ENCODE measurements around the gene SUSD1.

SUSD1 gene

DNA sequence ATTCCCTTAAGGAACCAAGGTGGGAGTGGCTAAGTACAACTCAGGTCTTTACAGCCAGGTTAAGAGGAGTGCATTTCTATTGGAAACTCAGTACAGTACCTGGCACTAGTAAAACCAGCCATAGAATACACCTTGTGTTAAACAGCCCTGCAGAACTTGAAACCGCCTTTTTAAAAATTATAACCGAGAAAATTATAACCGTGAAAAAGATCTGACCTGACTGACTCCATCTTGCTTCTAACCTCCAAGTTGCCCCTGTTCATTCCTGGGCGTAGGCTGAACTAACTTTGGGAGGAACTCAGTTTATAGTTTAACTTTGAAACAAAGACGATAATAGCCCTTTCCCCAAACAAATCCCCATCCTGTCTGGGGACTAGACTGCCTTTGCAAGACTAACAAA lies 132.3 kb downstream of the SUSD1 start:
- DNase-seq (ENCODE audit: low read depth in 2 of 2) = no peak

DNA sequence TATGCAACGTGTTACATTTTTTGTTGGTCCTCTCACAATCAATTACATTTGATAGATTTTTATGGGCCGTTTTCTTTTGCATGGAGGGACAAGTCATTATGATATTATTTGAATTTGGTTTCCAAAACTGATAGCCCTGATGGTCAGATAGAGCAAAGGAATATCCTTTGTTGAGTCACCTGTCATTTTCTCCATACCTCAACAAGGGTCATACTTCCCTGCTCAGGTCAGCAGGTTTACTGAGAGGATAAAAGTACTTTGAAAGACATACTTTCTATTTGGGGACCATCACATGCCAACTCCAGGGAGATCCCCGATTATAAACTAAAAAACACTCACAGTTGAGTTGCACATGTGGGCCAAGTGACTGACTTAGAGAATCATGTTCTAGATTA lies 132.9 kb downstream of the SUSD1 start:
- no peak for DNase-seq (ENCODE audit: low read depth in 2 of 2)

GRCh38 chr9:112041536-112042243 lies 133.4 kb downstream of the SUSD1 start:
- DNase-seq (ENCODE audit: low read depth in 2 of 2) = no peak

- DNase-seq (ENCODE audit: low read depth in 2 of 2) = no peak
Measured at GRCh38 chr9:112041199-112041535, 133.9 kb downstream of the SUSD1 start.

GRCh38 chr9:112038017-112038408 lies 137.1 kb downstream of the SUSD1 start:
- DNase-seq (ENCODE audit: low read depth in 2 of 2) = no peak

- DNase-seq (ENCODE audit: low read depth in 2 of 2) = peak; percentile 7 to 42
Measured at GRCh38 chr9:112037281-112038016, 137.6 kb downstream of the SUSD1 start.

DNA sequence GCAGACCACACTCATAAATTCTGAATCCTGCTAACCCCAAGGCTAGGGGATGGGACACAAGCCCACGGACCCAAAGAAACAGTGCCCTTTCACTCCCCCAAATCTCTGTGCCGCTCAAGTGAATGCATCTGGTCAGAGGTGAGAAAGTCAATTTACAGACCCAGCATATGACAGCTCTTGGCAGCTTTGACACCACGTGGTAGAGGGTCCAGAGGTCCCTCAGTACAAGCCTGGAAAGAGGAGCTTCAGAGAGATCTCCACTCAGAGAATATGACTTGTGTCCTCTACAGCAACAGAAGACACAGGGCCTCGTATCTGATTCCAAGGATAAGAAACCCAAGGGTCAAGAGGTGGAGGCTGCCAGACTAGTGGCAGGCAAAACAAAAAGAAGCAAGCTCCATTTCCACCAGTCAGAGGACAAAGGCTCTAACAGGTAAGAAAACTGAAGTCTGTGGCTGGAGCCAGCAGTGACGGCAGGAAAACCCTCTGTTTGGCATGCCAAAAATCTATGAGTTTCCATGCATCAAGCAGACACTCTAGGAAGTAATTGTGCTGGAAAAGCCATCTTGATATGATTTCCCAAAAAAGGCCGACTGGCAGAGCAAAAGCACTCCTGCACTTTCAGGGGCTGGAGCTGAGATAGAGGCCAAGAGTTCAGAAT lies 139.8 kb downstream of the SUSD1 start:
- DNase-seq (ENCODE audit: low read depth in 2 of 2) = no peak

DNA sequence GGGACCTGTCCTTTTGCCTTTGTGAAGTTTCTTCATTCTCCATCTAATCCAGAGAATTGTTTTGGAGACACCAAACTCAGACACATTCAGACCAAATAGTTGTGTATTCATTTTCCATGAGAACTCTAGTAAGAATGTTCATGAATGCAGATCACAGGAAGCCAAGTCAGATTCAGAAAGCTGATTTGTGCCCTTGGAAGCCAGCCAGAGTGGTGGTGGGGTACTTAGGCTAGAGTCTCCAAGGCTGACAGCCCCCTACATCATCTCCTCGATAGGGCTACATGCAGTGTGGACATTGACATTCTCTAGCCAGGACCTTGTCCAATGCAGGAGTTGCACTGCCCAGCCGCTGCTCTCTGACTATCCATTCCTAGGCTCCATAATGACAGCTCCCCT lies 140.9 kb downstream of the SUSD1 start:
- DNase-seq (ENCODE audit: low read depth in 2 of 2) = no peak

DNA sequence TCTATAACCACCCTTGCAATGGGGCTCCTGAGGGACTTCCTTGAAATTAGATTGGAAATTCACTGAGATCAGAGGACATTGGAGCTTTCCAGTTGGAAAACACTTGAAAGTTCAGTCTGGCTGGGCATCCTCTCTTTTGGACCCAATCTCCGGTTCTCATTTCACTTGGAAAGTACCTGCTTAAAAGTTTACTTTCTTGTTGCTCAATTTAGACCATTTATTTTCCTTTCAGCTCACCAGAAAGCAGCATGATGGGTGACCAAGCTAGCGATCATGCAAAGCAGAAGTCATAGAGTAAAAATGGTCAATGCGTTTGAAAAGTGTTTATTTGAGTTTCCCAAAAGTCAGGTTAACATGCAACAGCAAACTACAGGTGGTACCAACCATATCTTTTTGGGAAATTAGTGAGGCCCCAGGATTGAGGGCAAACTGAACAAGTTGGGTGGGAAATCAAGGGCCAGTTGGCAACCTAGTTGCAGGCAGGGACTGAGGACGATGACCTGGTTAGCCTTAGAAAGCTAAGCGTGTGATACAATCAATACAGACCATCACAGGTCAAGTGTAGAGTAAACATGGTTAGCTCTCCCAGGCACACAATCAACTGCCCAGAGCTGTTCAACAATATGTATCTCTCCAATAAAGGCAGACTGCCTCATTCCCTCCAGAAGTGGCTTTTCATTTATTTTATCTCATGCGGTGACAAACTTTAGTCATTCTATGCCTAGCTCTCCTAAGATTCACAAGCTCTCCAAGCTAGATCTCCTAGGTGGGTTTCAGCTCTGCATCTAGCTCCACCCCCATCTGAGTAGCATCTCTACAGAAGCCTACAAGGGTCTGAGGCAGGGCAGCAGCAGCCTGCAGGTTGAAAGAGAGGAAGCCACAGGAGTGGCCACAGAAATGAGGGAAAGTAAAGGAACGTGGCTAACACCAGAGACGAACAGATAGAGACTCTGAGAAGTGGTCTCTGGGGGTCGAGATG lies 141.6 kb downstream of the SUSD1 start:
- no peak for DNase-seq (ENCODE audit: low read depth in 2 of 2)

- DNase-seq (ENCODE audit: low read depth in 2 of 2) = no peak
Measured at GRCh38 chr9:112032743-112033142, 142.4 kb downstream of the SUSD1 start.

DNA sequence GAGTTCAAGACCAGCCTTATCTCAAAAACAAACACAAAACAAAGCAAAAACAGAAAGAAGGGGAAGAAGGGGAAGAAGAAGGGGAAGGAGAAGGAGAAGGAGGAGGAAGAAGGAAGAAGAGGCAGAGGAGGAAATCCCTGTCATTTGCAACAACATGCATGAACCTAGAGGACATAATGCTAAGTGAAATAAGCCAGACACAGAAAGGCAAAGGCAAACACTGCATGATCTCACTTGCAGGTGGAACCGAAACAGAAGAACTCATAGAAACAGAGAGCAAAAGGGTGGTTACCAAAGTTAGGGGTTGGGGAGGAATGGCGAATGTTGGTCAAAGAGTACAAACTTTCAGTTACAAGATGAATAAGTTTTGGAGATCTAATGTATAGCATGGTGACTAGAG lies 143.1 kb downstream of the SUSD1 start:
- DNase-seq (ENCODE audit: low read depth in 2 of 2) = no peak

DNA sequence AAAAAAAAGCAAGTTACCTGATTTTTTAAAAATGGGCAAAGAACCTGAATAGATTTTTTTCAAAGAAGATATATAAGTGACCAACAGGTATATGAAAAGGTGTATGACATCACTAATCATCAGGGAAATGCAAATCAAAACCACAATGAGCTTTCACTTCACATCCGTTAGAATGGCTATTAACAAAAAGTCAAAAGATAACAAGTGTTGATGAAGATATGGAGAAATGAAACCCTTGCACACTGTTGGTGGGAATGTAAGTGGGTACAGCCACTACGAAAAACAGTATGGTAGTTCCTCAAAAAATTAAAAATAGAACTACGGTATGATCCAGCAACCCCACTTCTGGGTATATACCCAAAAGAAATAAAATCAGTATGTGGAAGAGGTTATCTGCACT lies 143.7 kb downstream of the SUSD1 start:
- no peak for DNase-seq (ENCODE audit: low read depth in 2 of 2)

- no peak for DNase-seq (ENCODE audit: low read depth in 2 of 2)
Measured at GRCh38 chr9:112029921-112030444, 145.1 kb downstream of the SUSD1 start.

GRCh38 chr9:112028242-112029221 lies 146.6 kb downstream of the SUSD1 start:
- peak in 1 of 2 donors; percentile 8 for DNase-seq (ENCODE audit: low read depth in 2 of 2)

DNA sequence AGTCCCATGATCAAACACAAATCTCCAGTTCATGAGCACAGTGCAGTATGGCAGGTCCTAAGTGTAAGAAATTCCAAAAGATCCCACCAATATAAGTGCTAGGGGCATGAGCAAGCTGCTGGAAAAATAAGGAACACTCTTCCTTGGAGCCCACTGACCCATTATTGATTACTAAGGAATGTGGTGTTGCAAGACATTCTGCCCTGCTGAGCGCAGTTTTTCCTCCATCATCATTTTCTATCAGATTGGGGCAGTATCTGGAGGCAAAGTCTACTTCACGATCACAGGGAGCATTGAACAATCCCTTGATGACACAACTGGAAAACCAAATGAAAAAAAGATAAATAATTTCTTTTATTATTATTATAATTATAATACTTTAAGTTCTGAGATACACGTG lies 149.2 kb downstream of the SUSD1 start:
- DNase-seq (ENCODE audit: low read depth in 2 of 2) = no peak

GRCh38 chr9:112021742-112022141 lies 153.4 kb downstream of the SUSD1 start:
- DNase-seq (ENCODE audit: low read depth in 2 of 2) = no peak

DNA sequence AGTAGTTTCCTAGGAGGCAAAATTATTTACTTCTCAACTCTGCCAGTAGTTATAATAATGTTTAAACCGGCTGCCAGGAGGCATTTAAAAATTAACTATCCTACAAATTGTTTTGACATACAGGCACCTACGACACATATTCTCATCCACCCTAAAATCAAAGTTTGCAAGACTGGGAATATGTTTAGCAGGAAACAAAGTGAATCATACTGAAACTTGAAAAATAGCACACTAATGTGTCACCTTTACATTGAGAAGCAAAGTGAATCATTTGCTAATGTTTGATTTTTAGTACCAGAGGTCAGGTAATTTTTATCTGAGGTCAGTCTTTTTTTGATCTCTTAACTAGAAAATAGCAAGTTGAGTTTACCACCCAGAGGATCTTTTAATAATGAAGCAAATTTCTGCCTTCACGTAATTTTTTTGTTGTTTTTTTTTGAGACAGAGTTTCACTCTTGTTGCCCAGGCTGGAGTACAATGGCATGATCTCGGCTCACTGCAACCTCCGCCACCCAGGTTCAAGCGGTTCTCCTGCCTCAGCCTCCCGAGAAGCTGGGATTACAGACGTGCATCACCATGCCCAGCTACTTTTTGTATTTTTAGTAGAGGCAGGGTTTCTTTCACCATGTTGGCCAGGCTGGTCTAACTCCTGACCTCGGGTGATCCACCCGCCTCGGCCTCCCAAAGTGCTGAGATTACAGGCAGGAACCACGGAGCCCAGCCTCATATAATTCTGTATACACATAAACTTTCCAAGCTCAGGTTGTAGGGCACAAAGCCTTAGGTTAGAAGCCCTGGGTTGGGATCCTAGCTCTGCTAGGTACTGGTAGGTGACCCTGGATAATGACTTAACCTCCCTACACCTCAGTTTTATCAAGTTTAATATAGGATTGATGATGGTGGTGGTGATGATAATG lies 154.2 kb downstream of the SUSD1 start:
- DNase-seq (ENCODE audit: low read depth in 2 of 2) = no peak

GRCh38 chr9:112017878-112018277 lies 157.2 kb downstream of the SUSD1 start:
- DNase-seq (ENCODE audit: low read depth in 2 of 2) = no peak

DNA sequence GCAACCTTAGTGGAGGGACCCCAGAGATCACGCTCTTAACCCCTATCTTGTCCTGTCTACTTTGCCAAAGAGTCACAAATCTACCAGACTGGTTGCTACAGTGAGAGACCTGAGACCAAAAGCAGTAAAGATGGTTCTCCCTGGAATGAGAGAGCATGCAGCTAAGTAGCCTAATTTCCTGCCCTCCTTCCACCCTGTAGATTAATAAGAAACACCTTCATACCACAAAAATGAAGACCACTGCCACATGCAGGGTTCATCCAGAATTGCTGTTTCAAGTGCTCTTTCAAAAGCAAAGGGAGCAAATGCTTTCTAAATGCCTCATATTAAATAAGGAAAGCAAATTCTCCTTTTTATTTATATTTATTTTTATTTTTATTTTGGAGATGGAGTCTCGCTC lies 159.4 kb downstream of the SUSD1 start:
- DNase-seq (ENCODE audit: low read depth in 2 of 2) = no peak
